Ecto neural progenitor cell (in vitro differentiated cells): ENCODE data around the gene SERPINI1.
A peak's percentile ranks its signal among the peaks of the same experiment; 100 is the strongest.

Experiments
- DNase-seq: peaks from one replicate; pipeline ENCODE4 v3.0.0-alpha.2; 2018; ENCODE audit warnings: low spot score

SERPINI1 gene

GRCh38 chr3:167735233-167736138 is at the start of gene SERPINI1:
Gene SERPINI1, plus strand, starts transcription at chr3:167735721. Its CDS starts 53,408 bp downstream, at chr3:167789129.
- peak; percentile 91 for DNase-seq

- no peak for DNase-seq
Observed at GRCh38 chr3:167691366-167691765, 44.2 kb upstream of the SERPINI1 start.

GRCh38 chr3:167694121-167694520 is 41.4 kb upstream of the SERPINI1 start:
- DNase-seq: no peak

GRCh38 chr3:167700046-167700445 is 35.5 kb upstream of the SERPINI1 start:
- no peak for DNase-seq

GRCh38 chr3:167700926-167701325 is 34.6 kb upstream of the SERPINI1 start:
- DNase-seq: no peak

GRCh38 chr3:167705840-167706239 is 29.7 kb upstream of the SERPINI1 start:
- no peak for DNase-seq

- DNase-seq: no peak
Observed at GRCh38 chr3:167709690-167710089, 25.8 kb upstream of the SERPINI1 start.

- no peak for DNase-seq
Observed at GRCh38 chr3:167710552-167710951, 25.0 kb upstream of the SERPINI1 start.

- no peak for DNase-seq
Observed at GRCh38 chr3:167711439-167711838, 24.1 kb upstream of the SERPINI1 start.

GRCh38 chr3:167712445-167712844 is 23.1 kb upstream of the SERPINI1 start:
- no peak for DNase-seq

- DNase-seq: no peak
Observed at GRCh38 chr3:167714871-167715270, 20.6 kb upstream of the SERPINI1 start.

- DNase-seq: no peak
Observed at GRCh38 chr3:167716920-167717319, 18.6 kb upstream of the SERPINI1 start.

- DNase-seq: no peak
Observed at GRCh38 chr3:167718582-167718981, 16.9 kb upstream of the SERPINI1 start.

GRCh38 chr3:167723025-167723512 is 12.5 kb upstream of the SERPINI1 start:
- DNase-seq: no peak

GRCh38 chr3:167723872-167724271 is 11.6 kb upstream of the SERPINI1 start:
- no peak for DNase-seq

GRCh38 chr3:167728176-167728575 is 7.3 kb upstream of the SERPINI1 start:
- DNase-seq: no peak

- no peak for DNase-seq
Observed at GRCh38 chr3:167728632-167729323, 6.7 kb upstream of the SERPINI1 start.

GRCh38 chr3:167729591-167729990 is 5.9 kb upstream of the SERPINI1 start:
- DNase-seq: no peak

- no peak for DNase-seq
Observed at GRCh38 chr3:167731393-167731792, 4.1 kb upstream of the SERPINI1 start.

GRCh38 chr3:167732313-167733065 is 3.0 kb upstream of the SERPINI1 start:
- DNase-seq: no peak

GRCh38 chr3:167733961-167734497 is 1.5 kb upstream of the SERPINI1 start:
- no peak for DNase-seq
